Measurements from ENCODE around the gene XRCC4.
"Not testable (repeated sequence)": the region's sequence is repeated elsewhere in the genome, so short reads cannot be mapped to it uniquely, and the experiment has no call there.

XRCC4 gene

DNA sequence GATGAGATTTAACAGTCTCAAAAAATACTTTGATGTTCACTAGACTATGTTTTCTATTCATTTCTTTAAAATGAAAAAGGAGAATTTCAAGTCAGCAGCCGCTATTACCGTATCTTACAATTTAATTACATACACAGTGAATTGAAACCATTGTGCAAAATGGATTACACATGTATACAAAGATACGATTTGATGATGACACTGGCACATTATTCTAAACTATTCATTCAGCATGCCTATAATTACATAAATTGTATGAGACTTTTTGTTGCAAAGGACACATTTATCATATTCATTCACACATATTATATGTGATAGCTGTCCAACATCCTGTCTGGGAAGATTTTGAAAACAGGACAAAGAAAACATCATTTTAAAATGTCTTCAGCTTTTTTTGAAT lies 275.9 kb downstream of the XRCC4 start:
- Histone ChIP-seq H3K9me3 (ENCODE audit: control insufficient read depth, low read length) (no peaks in the 10 kb centered on the region), H3K4me3 (ENCODE audit: insufficient read depth, low read depth, low read length) (no peak overlapping the region), H3K27me3 (ENCODE audit: control insufficient read depth, insufficient read depth, low read length, poor library complexity, severe bottlenecking) (no peaks in the 10 kb centered on the region), H3K36me3 (ENCODE audit: control insufficient read depth, insufficient read depth, low read length) (no peaks in the 10 kb centered on the region), H3K27ac (ENCODE audit: insufficient read depth, low read depth, low read length, poor library complexity, severe bottlenecking) (no peak overlapping the region), H3K4me1 (ENCODE audit: control insufficient read depth, insufficient read depth, low read length) (peaks cover 18% of the 10 kb centered on the region)
- WGBS, 2 experiments = 90 to 100% methylated on average over 3 of the region's 3 CpGs

- 90 to 96% methylated on average over 1 of the region's 1 CpG for WGBS, 2 experiments
- H3K36me3 ChIP-seq (ENCODE audit: control insufficient read depth, insufficient read depth, low read length) = no peaks in the 10 kb centered on the region
- no peaks in the 10 kb centered on the region for H3K27me3 ChIP-seq (ENCODE audit: control insufficient read depth, insufficient read depth, low read length, poor library complexity, severe bottlenecking)
- no peaks in the 10 kb centered on the region for H3K9me3 ChIP-seq (ENCODE audit: control insufficient read depth, low read length)
- H3K4me1 ChIP-seq (ENCODE audit: control insufficient read depth, insufficient read depth, low read length) = peaks cover 18% of the 10 kb centered on the region
- H3K4me3 ChIP-seq (ENCODE audit: insufficient read depth, low read depth, low read length) = no peak overlapping the region
- no peak overlapping the region for H3K27ac ChIP-seq (ENCODE audit: insufficient read depth, low read depth, low read length, poor library complexity, severe bottlenecking)
These were observed 276.4 kb downstream of the XRCC4 start for GRCh38 chr5:83353774-83354173.

DNA sequence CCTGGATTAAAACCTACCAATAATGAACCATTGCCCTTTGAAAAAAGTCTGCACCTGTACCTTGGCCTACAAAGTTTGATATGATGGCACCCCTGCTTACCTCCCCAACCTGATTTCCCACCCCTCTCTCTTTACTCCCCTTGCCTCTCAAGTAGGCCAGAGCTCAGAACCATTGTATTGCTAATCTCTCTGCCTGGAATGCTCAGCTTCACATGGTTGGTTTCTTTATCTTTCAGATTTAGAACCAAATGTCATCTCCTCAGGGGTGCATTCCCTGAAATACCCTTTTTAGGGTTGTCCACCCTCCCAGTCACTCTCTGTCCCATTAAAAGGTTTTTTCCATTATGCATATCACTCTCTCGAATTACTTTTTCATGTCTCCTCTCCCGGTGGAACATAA lies 277.6 kb downstream of the XRCC4 start:
- H3K4me1 ChIP-seq (ENCODE audit: control insufficient read depth, insufficient read depth, low read length) = peaks cover 18% of the 10 kb centered on the region

GRCh38 chr5:83355482-83356014 lies 278.2 kb downstream of the XRCC4 start:
- Histone ChIP-seq H3K27ac (ENCODE audit: insufficient read depth, low read depth, low read length, poor library complexity, severe bottlenecking) (peak overlapping the region; percentile 22), H3K4me1 (ENCODE audit: control insufficient read depth, insufficient read depth, low read length) (peaks cover 18% of the 10 kb centered on the region)
- H3K27me3 ChIP-seq (ENCODE audit: control insufficient read depth, insufficient read depth, low read length, poor library complexity, severe bottlenecking); H3K4me3 ChIP-seq (ENCODE audit: insufficient read depth, low read depth, low read length); H3K36me3 ChIP-seq (ENCODE audit: control insufficient read depth, insufficient read depth, low read length); H3K9me3 ChIP-seq (ENCODE audit: control insufficient read depth, low read length): not testable (repeated sequence)
- 51% methylated on average over 3 to 4 of the region's 4 CpGs for WGBS, 2 experiments

More for the DNA sequence above, 277.6 kb downstream of the XRCC4 start:
- Histone ChIP-seq H3K9me3 (ENCODE audit: control insufficient read depth, low read length) (no peaks in the 10 kb centered on the region), H3K27me3 (ENCODE audit: control insufficient read depth, insufficient read depth, low read length, poor library complexity, severe bottlenecking) (no peaks in the 10 kb centered on the region), H3K36me3 (ENCODE audit: control insufficient read depth, insufficient read depth, low read length) (no peaks in the 10 kb centered on the region), H3K4me3 (ENCODE audit: insufficient read depth, low read depth, low read length) (no peak overlapping the region), H3K27ac (ENCODE audit: insufficient read depth, low read depth, low read length, poor library complexity, severe bottlenecking) (peak overlapping the region; percentile 22)
- 0% methylated on average over 2 of the region's 2 CpGs for WGBS, 2 experiments

- no peak overlapping the region for H3K27ac ChIP-seq (ENCODE audit: insufficient read depth, low read depth, low read length, poor library complexity, severe bottlenecking)
- WGBS, 2 experiments = 94 to 96% methylated on average over 8 of the region's 9 CpGs
- no peaks in the 10 kb centered on the region for H3K36me3 ChIP-seq (ENCODE audit: control insufficient read depth, insufficient read depth, low read length)
- H3K4me1 ChIP-seq (ENCODE audit: control insufficient read depth, insufficient read depth, low read length) = peaks cover 18% of the 10 kb centered on the region
- H3K27me3 ChIP-seq (ENCODE audit: control insufficient read depth, insufficient read depth, low read length, poor library complexity, severe bottlenecking) = no peaks in the 10 kb centered on the region
- H3K9me3 ChIP-seq (ENCODE audit: control insufficient read depth, low read length) = no peaks in the 10 kb centered on the region
- H3K4me3 ChIP-seq (ENCODE audit: insufficient read depth, low read depth, low read length) = no peak overlapping the region
These were observed 280.4 kb downstream of the XRCC4 start for GRCh38 chr5:83357621-83358231.

DNA sequence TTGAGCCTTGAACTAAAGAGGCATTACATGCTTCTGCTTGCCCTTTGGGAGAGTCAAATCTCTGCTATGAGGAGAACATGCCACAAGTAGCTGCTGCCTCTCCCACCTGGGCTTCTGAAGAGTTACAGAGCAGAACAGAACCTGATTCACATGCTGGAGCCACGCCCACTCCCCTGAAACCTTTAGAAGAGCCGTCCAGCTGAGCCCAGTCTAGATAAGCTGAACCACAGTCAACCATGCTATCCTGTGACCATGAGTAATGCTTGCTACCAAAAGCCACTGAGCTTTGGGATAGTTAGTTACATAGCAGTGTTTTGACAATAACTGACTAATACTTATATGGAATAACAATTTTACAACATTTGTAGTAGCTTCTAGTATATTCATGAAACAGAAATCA lies 283.2 kb downstream of the XRCC4 start:
- WGBS, 2 experiments = 95 to 98% methylated on average over 2 of the region's 2 CpGs
- Histone ChIP-seq H3K36me3 (ENCODE audit: control insufficient read depth, insufficient read depth, low read length) (no peaks in the 10 kb centered on the region), H3K27me3 (ENCODE audit: control insufficient read depth, insufficient read depth, low read length, poor library complexity, severe bottlenecking) (no peaks in the 10 kb centered on the region), H3K27ac (ENCODE audit: insufficient read depth, low read depth, low read length, poor library complexity, severe bottlenecking) (no peak overlapping the region), H3K4me3 (ENCODE audit: insufficient read depth, low read depth, low read length) (no peak overlapping the region), H3K4me1 (ENCODE audit: control insufficient read depth, insufficient read depth, low read length) (peaks cover 5% of the 10 kb centered on the region), H3K9me3 (ENCODE audit: control insufficient read depth, low read length) (no peaks in the 10 kb centered on the region)

GRCh38 chr5:83362526-83362925 lies 285.2 kb downstream of the XRCC4 start:
- no peak overlapping the region for H3K27ac ChIP-seq (ENCODE audit: insufficient read depth, low read depth, low read length, poor library complexity, severe bottlenecking)
- no CpG with 5 or more reads among the region's 1 CpG for WGBS, 2 experiments
- no peaks in the 10 kb centered on the region for H3K36me3 ChIP-seq (ENCODE audit: control insufficient read depth, insufficient read depth, low read length)
- H3K4me1 ChIP-seq (ENCODE audit: control insufficient read depth, insufficient read depth, low read length) = peaks cover 4% of the 10 kb centered on the region
- no peaks in the 10 kb centered on the region for H3K9me3 ChIP-seq (ENCODE audit: control insufficient read depth, low read length)
- no peaks in the 10 kb centered on the region for H3K27me3 ChIP-seq (ENCODE audit: control insufficient read depth, insufficient read depth, low read length, poor library complexity, severe bottlenecking)
- no peak overlapping the region for H3K4me3 ChIP-seq (ENCODE audit: insufficient read depth, low read depth, low read length)

GRCh38 chr5:83363111-83363885 lies 286.0 kb downstream of the XRCC4 start:
- Histone ChIP-seq H3K4me1 (ENCODE audit: control insufficient read depth, insufficient read depth, low read length) (peaks cover 6% of the 10 kb centered on the region), H3K9me3 (ENCODE audit: control insufficient read depth, low read length) (no peaks in the 10 kb centered on the region), H3K27ac (ENCODE audit: insufficient read depth, low read depth, low read length, poor library complexity, severe bottlenecking) (no peak overlapping the region), H3K36me3 (ENCODE audit: control insufficient read depth, insufficient read depth, low read length) (no peaks in the 10 kb centered on the region), H3K4me3 (ENCODE audit: insufficient read depth, low read depth, low read length) (no peak overlapping the region), H3K27me3 (ENCODE audit: control insufficient read depth, insufficient read depth, low read length, poor library complexity, severe bottlenecking) (no peaks in the 10 kb centered on the region)
- 94 to 99% methylated on average over 7 of the region's 7 CpGs for WGBS, 2 experiments

- Histone ChIP-seq H3K4me3 (ENCODE audit: insufficient read depth, low read depth, low read length) (no peak overlapping the region), H3K27me3 (ENCODE audit: control insufficient read depth, insufficient read depth, low read length, poor library complexity, severe bottlenecking) (no peaks in the 10 kb centered on the region), H3K4me1 (ENCODE audit: control insufficient read depth, insufficient read depth, low read length) (peaks cover 8% of the 10 kb centered on the region), H3K36me3 (ENCODE audit: control insufficient read depth, insufficient read depth, low read length) (no peaks in the 10 kb centered on the region), H3K9me3 (ENCODE audit: control insufficient read depth, low read length) (no peaks in the 10 kb centered on the region), H3K27ac (ENCODE audit: insufficient read depth, low read depth, low read length, poor library complexity, severe bottlenecking) (no peak overlapping the region)
- WGBS, 2 experiments = 94 to 98% methylated on average over 1 of the region's 1 CpG
These were observed 286.5 kb downstream of the XRCC4 start for GRCh38 chr5:83363886-83364275.

Measured in ectodermal cell (in vitro differentiated cells).